GM12878 (cell line): ENCODE data around the gene TRHDE. TPM values are rescaled to one million over a fixed set of nuclear protein-coding genes. Genes with fewer than 3 reads are reported as not detected.

Experiments
- ATAC-seq: fragments of 200-7000 bp; cut with Tn5 transposase; 3 replicates; pipeline ENCODE4 v1.9.1; 2020; ENCODE audit warnings: mild to moderate bottlenecking, moderate library complexity
- BruUV-seq: library from RNA; stranded (reverse); fragments of 400-500 nt; replicated peaks from 2 replicates; lab custom pipeline; 2021; lab: Mats Ljungman, UMichigan
- CTCF ChIA-PET: fragments of 300-600 bp; sonication (Branson Sonifier 250); formaldehyde crosslinking; extraction: SDS; loops from one replicate; lab custom pipeline; 2021; ENCODE audit warnings: inconsistent platforms; lab: Yijun Ruan, JAX
- POLR2A ChIA-PET: fragments of 350-600 bp; formaldehyde crosslinking; extraction: SDS; loops from one replicate; lab custom pipeline; 2021; ENCODE audit warnings: inconsistent platforms; lab: Charles Lee
- RAD21 ChIA-PET: fragments of 300-600 bp; sonication (Branson Sonifier 250); formaldehyde crosslinking; loops from one replicate; lab custom pipeline; 2023; ENCODE audit warnings: antibody characterized with exemption; ENCODE audit not compliant: unreplicated experiment; lab: Charles Lee
- SMC1A ChIA-PET: fragments of 300-600 bp; sonication (Branson Sonifier 250); formaldehyde crosslinking; loops from one replicate; lab custom pipeline; 2023; ENCODE audit not compliant: unreplicated experiment, uncharacterized antibody; lab: Charles Lee
- DNase-seq: peaks from one replicate; pipeline ENCODE4 v3.0.0-alpha.2; 2011; ENCODE audit warnings: low read depth, low spot score
- FAIRE-seq: peaks from 3 replicates; lab custom pipeline; 2011; peaks lifted over from hg19 to GRCh38; lab: Jason Lieb, UNC
- H2AFZ ChIP-seq: 2 replicates; pipeline ENCODE4 v1.6.0; 2011; ENCODE audit warnings: low read depth, low read length, control low read depth; ENCODE audit not compliant: control insufficient read depth
- H3K27ac ChIP-seq: 2 replicates; pipeline ENCODE4 v1.5.1; 2011; ENCODE audit warnings: control low read depth; ENCODE audit not compliant: control insufficient read depth, insufficient read depth
- H3K27me3 ChIP-seq, 2 experiments: replicated peaks in 1 of 2; 2 replicates each; pipeline versions ENCODE4 v1.6.0 to v1.6.1; 2011; ENCODE audit warnings: low read length in 1 of 2; ENCODE audit not compliant: control insufficient read depth in 2 of 2, insufficient read depth in 2 of 2
- H3K36me3 ChIP-seq, 2 experiments: 2 replicates each; pipeline ENCODE4 v1.5.1; 2011; ENCODE audit warnings: low read length in 1 of 2; ENCODE audit not compliant: control insufficient read depth in 2 of 2, insufficient read depth in 2 of 2
- H3K4me1 ChIP-seq: 2 replicates; pipeline ENCODE4 v1.6.1; 2011; ENCODE audit warnings: mild to moderate bottlenecking, low read length, moderate library complexity, mixed read lengths; ENCODE audit not compliant: control insufficient read depth, insufficient read depth
- H3K4me2 ChIP-seq: 2 replicates; pipeline ENCODE4 v1.6.0; 2011; ENCODE audit warnings: control low read depth; ENCODE audit not compliant: control insufficient read depth, insufficient read depth
- H3K4me3 ChIP-seq: fragments of 200-600 bp; sonication (generic); 2 replicates; pipeline ENCODE4 v1.5.1; 2016
- H3K79me2 ChIP-seq: 2 replicates; pipeline ENCODE4 v1.6.0; 2011; ENCODE audit warnings: low read length; ENCODE audit not compliant: control insufficient read depth, insufficient read depth
- H3K9ac ChIP-seq: 2 replicates; pipeline ENCODE4 v1.8.0; 2011; ENCODE audit warnings: low read length, control low read depth, mixed read lengths; ENCODE audit not compliant: control insufficient read depth, insufficient read depth
- H3K9me3 ChIP-seq: replicated peaks from 3 replicates; pipeline ENCODE4 v1.5.1; 2011; ENCODE audit warnings: mild to moderate bottlenecking, low read length; ENCODE audit not compliant: control insufficient read depth, insufficient read depth
- H4K20me1 ChIP-seq: 2 replicates; pipeline ENCODE4 v1.6.0; 2011; ENCODE audit not compliant: control insufficient read depth, insufficient read depth
- CBX5 ChIP-seq: sonication (generic); IDR thresholded peaks from 2 replicates; pipeline ENCODE4 v1.6.1; 2016; ENCODE audit warnings: low read depth, moderate library complexity, mild to moderate bottlenecking, inconsistent platforms
- IKZF2 ChIP-seq, 2 experiments: fragments of 450-650 bp; IDR thresholded peaks; 2 replicates each; pipeline ENCODE4 v1.6.1; 2017; ENCODE audit warnings: mild to moderate bottlenecking in 2 of 2, moderate library complexity in 2 of 2
- NBN ChIP-seq: fragments of 450-650 bp; IDR thresholded peaks from 2 replicates; pipeline ENCODE4 v1.6.1; 2016
- SIN3A ChIP-seq: IDR thresholded peaks from 2 replicates; pipeline ENCODE4 v1.6.1; 2012; ENCODE audit warnings: low read depth, low read length, improper control_type of control experiment
- SREBF2 ChIP-seq: IDR thresholded peaks from 2 replicates; pipeline ENCODE4 v1.6.1; 2012; ENCODE audit warnings: mild to moderate bottlenecking, low read length
- USF1 ChIP-seq: IDR thresholded peaks from 2 replicates; pipeline ENCODE4 v1.6.1; 2011; ENCODE audit warnings: borderline replicate concordance, low read depth, mild to moderate bottlenecking, moderate library complexity, mixed read lengths, low read length; ENCODE audit not compliant: insufficient read depth; ENCODE audit errors: extremely low read length
- ZNF207 ChIP-seq: fragments of 450-650 bp; IDR thresholded peaks from 2 replicates; pipeline ENCODE4 v1.6.1; 2014; ENCODE audit warnings: antibody characterized with exemption, mild to moderate bottlenecking, borderline replicate concordance
- ZNF384 ChIP-seq: IDR thresholded peaks from 2 replicates; pipeline ENCODE4 v1.6.1; 2012; ENCODE audit warnings: low read depth, mild to moderate bottlenecking, low read length, improper control_type of control experiment, borderline replicate concordance
- ZNF687 ChIP-seq: fragments of 450-650 bp; IDR thresholded peaks from 2 replicates; pipeline ENCODE4 v1.6.1; 2017; ENCODE audit warnings: mild to moderate bottlenecking, moderate library complexity
- WGBS: methylation state at CpG from one replicate; pipeline ENCODE4 v1.1.6; 2016; ENCODE audit warnings: low lambda C conversion rate; ENCODE audit not compliant: insufficient replicate concordance, insufficient coverage; ENCODE audit errors: missing lambda C conversion rate; 5-methylcytosine and 5-hydroxymethylcytosine counted together
- in situ Hi-C: fragments of 300-500 bp; cut with MboI; formaldehyde crosslinking; loops from 9 replicates; pipeline ENCODE4 v1.14.3; 2018; ENCODE audit warnings: mixed read lengths
- intact Hi-C: fragments of 100-400 bp; cut with micrococcal nuclease; formaldehyde crosslinking; loops from one replicate; pipeline ENCODE4 v1.14.2; 2022; ENCODE audit not compliant: unreplicated experiment
- polyA plus RNA-seq, 11 experiments: library from polyadenylated mRNA; depleted of rRNA in 4 of 11; unstranded in 6 of 11; stranded (reverse) in 5 of 11; fragments of >200 nt; fragmentation: Nextera tagmentation in 4 of 11; fragmentation: Illumina TruSeq in 1 of 11; extraction: Ambion mirVana in 4 of 11; extraction: Trizol in 1 of 11; gene quantifications; 1 replicate in 1 of 11; 2 replicates in 10 of 11; pipeline versions ENCODE4 v1.2.1 to v1.2.3, GENCODE V29; 2011 to 2016; ENCODE audit warnings: inconsistent platforms in 2 of 11, missing spikeins in 2 of 11, low read depth in 1 of 11
- total RNA-seq, 4 experiments: library from RNA; depleted of rRNA in 3 of 4; stranded (reverse); fragments of >200 nt in 3 of 4; fragmentation: Illumina TruSeq in 1 of 4; extraction: Trizol in 1 of 4; gene quantifications; 2 replicates each; pipeline versions ENCODE4 v1.2.1 to v1.2.3, GENCODE V29; 2013 to 2021
- TF ChIP-seq, protein P1 (sequence below): IDR thresholded peaks from 2 replicates; pipeline ENCODE4 v1.6.1; 2011; ENCODE audit warnings: borderline replicate concordance, low read depth, mild to moderate bottlenecking, moderate library complexity, low read length; ENCODE audit not compliant: insufficient read depth, poor library complexity, severe bottlenecking
- TF ChIP-seq, protein P2 (sequence below): IDR thresholded peaks from 2 replicates; pipeline ENCODE4 v1.6.1; 2011; ENCODE audit warnings: mild to moderate bottlenecking, low read depth, low read length, moderate library complexity; ENCODE audit not compliant: insufficient replicate concordance
- TF ChIP-seq, protein P3 (sequence below): fragments of 450-650 bp; IDR thresholded peaks from 2 replicates; pipeline ENCODE4 v1.6.1; 2017; ENCODE audit warnings: mild to moderate bottlenecking, moderate library complexity

TRHDE gene
- total and polyA plus RNA-seq, 10 of the 15 experiments (the other 5 are each of a cell fraction or from before 2014, with no cell fraction given) = not detected

- no peak overlapping the region for H3K4me2 ChIP-seq
- WGBS = 14% methylated on average over 2 of the region's 2 CpGs
- no peaks in the 10 kb centered on the region for H4K20me1 ChIP-seq
- FAIRE-seq (no peak), ATAC-seq (no peak), DNase-seq (no peak)
- POLR2A ChIA-PET = no interaction called here
- no peaks in the 10 kb centered on the region for H3K27me3 ChIP-seq
- no TSS peak for BruUV-seq
- H3K27ac ChIP-seq = no peak overlapping the region
- CTCF ChIA-PET = interaction anchor here (0.6 kb wide), 1 partner anchor 18 kb away, joined by 3 read pairs; no protein-coding TSS in a partner anchor
- RAD21 ChIA-PET = no interaction called here
- H3K9me3 ChIP-seq = no peaks in the 10 kb centered on the region
- H3K4me1 ChIP-seq = no peaks in the 10 kb centered on the region
- H3K4me3 ChIP-seq = no peak overlapping the region
- SMC1A ChIA-PET = interaction anchor here (0.9 to 1.3 kb wide), 2 partner anchors 13 to 15 kb away, joined by 3 read pairs; no protein-coding TSS in a partner anchor
- intact Hi-C loops (no loop called here), in situ Hi-C loops (no loop called here)
- H3K9ac ChIP-seq = no peak overlapping the region
- no peak overlapping the region for H2AFZ ChIP-seq
- no peaks in the 10 kb centered on the region for H3K36me3 ChIP-seq
- no peaks in the 10 kb centered on the region for H3K79me2 ChIP-seq
- TF ChIP-seq CBX5 (no peak), ZNF207 (no peak), USF1 (no peak), IKZF2 (IDR thresholded peaks at IDR 0.05) (no peak), ZNF687 (no peak), ZNF384 (no peak), NBN (no peak), SIN3A (no peak), SREBF2 (no peak)
- TF ChIP-seq, protein P1, sequence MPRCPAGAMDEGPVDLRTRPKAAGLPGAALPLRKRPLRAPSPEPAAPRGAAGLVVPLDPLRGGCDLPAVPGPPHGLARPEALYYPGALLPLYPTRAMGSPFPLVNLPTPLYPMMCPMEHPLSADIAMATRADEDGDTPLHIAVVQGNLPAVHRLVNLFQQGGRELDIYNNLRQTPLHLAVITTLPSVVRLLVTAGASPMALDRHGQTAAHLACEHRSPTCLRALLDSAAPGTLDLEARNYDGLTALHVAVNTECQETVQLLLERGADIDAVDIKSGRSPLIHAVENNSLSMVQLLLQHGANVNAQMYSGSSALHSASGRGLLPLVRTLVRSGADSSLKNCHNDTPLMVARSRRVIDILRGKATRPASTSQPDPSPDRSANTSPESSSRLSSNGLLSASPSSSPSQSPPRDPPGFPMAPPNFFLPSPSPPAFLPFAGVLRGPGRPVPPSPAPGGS = no peak
- TF ChIP-seq, protein P2, sequence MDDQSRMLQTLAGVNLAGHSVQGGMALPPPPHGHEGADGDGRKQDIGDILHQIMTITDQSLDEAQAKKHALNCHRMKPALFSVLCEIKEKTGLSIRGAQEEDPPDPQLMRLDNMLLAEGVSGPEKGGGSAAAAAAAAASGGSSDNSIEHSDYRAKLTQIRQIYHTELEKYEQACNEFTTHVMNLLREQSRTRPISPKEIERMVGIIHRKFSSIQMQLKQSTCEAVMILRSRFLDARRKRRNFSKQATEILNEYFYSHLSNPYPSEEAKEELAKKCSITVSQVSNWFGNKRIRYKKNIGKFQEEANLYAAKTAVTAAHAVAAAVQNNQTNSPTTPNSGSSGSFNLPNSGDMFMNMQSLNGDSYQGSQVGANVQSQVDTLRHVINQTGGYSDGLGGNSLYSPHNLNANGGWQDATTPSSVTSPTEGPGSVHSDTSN = no peak
- TF ChIP-seq, protein P3, sequence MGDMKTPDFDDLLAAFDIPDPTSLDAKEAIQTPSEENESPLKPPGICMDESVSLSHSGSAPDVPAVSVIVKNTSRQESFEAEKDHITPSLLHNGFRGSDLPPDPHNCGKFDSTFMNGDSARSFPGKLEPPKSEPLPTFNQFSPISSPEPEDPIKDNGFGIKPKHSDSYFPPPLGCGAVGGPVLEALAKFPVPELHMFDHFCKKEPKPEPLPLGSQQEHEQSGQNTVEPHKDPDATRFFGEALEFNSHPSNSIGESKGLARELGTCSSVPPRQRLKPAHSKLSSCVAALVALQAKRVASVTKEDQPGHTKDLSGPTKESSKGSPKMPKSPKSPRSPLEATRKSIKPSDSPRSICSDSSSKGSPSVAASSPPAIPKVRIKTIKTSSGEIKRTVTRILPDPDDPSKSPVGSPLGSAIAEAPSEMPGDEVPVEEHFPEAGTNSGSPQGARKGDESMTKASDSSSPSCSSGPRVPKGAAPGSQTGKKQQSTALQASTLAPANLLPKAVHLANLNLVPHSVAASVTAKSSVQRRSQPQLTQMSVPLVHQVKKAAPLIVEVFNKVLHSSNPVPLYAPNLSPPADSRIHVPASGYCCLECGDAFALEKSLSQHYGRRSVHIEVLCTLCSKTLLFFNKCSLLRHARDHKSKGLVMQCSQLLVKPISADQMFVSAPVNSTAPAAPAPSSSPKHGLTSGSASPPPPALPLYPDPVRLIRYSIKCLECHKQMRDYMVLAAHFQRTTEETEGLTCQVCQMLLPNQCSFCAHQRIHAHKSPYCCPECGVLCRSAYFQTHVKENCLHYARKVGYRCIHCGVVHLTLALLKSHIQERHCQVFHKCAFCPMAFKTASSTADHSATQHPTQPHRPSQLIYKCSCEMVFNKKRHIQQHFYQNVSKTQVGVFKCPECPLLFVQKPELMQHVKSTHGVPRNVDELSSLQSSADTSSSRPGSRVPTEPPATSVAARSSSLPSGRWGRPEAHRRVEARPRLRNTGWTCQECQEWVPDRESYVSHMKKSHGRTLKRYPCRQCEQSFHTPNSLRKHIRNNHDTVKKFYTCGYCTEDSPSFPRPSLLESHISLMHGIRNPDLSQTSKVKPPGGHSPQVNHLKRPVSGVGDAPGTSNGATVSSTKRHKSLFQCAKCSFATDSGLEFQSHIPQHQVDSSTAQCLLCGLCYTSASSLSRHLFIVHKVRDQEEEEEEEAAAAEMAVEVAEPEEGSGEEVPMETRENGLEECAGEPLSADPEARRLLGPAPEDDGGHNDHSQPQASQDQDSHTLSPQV = no peak
These were observed 420.2 kb downstream of the TRHDE start for GRCh38 chr12:72692338-72692737.
